ENCODE results near the gene ZBTB40. TPM values are rescaled to one million over a fixed set of nuclear protein-coding genes. Genes with fewer than 3 reads are reported as not detected.

The ZBTB40 gene
- total RNA-seq, 1 experiment from 2014 or later = 20.4 TPM

DNA sequence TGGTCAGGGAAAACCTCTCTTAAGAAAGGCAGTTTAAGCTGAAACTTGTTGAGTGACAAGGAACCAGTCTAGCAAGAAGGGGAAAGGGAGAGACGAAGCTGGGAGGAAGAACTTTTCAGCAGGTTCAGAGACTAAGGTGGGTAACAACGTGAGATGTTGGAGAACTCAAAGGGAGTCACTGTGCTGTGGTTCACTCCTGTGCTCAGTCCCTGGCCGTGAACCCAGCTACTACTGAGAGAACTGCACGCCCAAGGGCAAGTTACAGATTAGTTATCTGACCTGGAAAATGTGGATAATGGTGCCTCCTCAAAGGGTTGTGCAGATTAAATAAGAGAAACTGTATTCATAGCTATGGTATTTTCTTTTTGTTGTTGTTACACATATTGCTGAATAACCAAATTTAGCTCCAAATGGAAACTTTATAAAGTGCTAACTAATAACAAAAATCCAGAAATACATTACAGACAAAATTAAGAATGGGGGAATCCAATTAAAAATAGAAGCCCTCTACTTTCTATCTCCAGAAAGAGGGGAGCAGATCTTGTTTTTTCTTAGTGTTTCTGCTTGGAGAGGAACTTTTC is 2.9 kb downstream of the ZBTB40 start:
- Histone ChIP-seq H3K36me3 (ENCODE audit: control insufficient read depth, insufficient read depth, low read length) (no peaks in the 10 kb centered on the region), H3K4me1 (peaks cover 19% of the 10 kb centered on the region), H3K9me3 (no peaks in the 10 kb centered on the region), H3K4me3 (ENCODE audit: low read depth, low read length) (no peak overlapping the region), H3K27me3 (replicated peaks; ENCODE audit: control insufficient read depth, insufficient read depth, low read length) (no peaks in the 10 kb centered on the region)
- ChIA-PET POLR2A (interaction anchor here (0.5 kb wide), 1 partner anchor 65 kb away, joined by 4 read pairs; no protein-coding TSS in a partner anchor), CTCF (no interaction called here)
- Mint-ChIP-seq H3K27me3 (ENCODE audit: insufficient read depth, unreplicated experiment) (no peaks in the 10 kb centered on the region), H3K27ac (ENCODE audit: unreplicated experiment) (no peak overlapping the region), H3K4me1 (ENCODE audit: low read depth, unreplicated experiment) (peaks cover 8% of the 10 kb centered on the region), H3K4me3 (ENCODE audit: unreplicated experiment) (no peak overlapping the region), H3K9me3 (ENCODE audit: unreplicated experiment) (no peaks in the 10 kb centered on the region), H3K36me3 (ENCODE audit: insufficient read depth, unreplicated experiment) (no peaks in the 10 kb centered on the region)
- BruUV-seq (replicated peaks) = no TSS peak
- DNase-seq = no peak
- no peak for TF ChIP-seq CTCF (IDR thresholded peaks at IDR 0.05; ENCODE audit: insufficient read depth in 1 of 2, low read depth in 1 of 2, low read length in 1 of 2, severe bottlenecking in 1 of 2, unreplicated experiment in 1 of 2)
- intact Hi-C loops (cut with micrococcal nuclease; ENCODE audit: unreplicated experiment) = no loop called here

DNA sequence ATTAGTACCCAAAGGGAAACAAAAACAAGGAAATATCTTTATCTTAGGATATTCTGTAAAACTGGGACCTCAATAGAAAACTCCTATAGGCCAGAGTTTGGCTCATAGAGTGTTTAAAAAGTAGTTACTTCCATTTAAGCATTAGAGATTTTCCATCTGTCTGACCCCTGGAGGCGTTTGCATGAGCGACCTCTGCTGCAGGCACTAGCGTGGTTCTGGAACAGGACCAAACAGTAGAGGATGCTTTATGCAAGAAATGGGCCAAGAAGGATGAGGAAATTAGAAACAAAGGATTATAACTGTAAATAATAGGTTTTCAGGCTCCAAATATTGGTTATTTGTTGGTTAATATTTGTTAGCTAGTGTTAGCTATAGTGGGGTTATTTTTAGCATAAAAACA is 5.7 kb downstream of the ZBTB40 start:
- Histone ChIP-seq H3K9me3 (no peaks in the 10 kb centered on the region), H3K27me3 (replicated peaks; ENCODE audit: control insufficient read depth, insufficient read depth, low read length) (no peaks in the 10 kb centered on the region), H3K4me1 (peaks cover 22% of the 10 kb centered on the region; the same call in 1 of the 2 replicates), H3K4me3 (ENCODE audit: low read depth, low read length) (no peak overlapping the region), H3K36me3 (ENCODE audit: control insufficient read depth, insufficient read depth, low read length) (no peaks in the 10 kb centered on the region)
- Mint-ChIP-seq H3K27ac (ENCODE audit: unreplicated experiment) (no peak overlapping the region), H3K36me3 (ENCODE audit: insufficient read depth, unreplicated experiment) (no peaks in the 10 kb centered on the region), H3K4me1 (ENCODE audit: low read depth, unreplicated experiment) (peaks cover 6% of the 10 kb centered on the region), H3K9me3 (ENCODE audit: unreplicated experiment) (no peaks in the 10 kb centered on the region), H3K27me3 (ENCODE audit: insufficient read depth, unreplicated experiment) (no peaks in the 10 kb centered on the region), H3K4me3 (ENCODE audit: unreplicated experiment) (no peak overlapping the region)
- ChIA-PET CTCF (no interaction called here), POLR2A (no interaction called here)
- no peak for TF ChIP-seq CTCF (IDR thresholded peaks at IDR 0.05; ENCODE audit: insufficient read depth in 1 of 2, low read depth in 1 of 2, low read length in 1 of 2, severe bottlenecking in 1 of 2, unreplicated experiment in 1 of 2)
- intact Hi-C loops (cut with micrococcal nuclease; ENCODE audit: unreplicated experiment) = no loop called here
- DNase-seq = no peak
- BruUV-seq (replicated peaks) = no TSS peak

DNA sequence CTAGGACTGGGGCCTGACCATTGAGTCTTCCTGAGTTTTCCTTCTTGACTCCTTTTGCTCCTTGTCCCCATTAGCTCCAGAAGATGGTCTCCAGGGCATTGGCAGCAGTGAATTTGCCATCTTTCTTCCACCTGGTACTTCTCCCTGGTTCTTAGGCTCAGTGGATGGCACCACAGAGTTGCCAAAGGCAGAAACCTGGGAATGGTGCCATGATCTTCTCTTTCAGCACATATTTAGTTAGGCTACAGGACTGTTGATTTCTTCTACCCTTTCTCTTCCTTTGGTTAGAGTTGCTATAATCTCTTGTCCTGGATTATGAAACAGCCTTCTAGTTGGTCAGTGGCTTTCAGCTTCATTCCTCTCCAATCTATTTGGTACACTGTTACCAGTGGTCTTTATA is 6.2 kb downstream of the ZBTB40 start:
- Histone ChIP-seq H3K4me3 (ENCODE audit: low read depth, low read length) (no peak overlapping the region), H3K4me1 (peaks cover 22% of the 10 kb centered on the region; the same call in 1 of the 2 replicates), H3K27me3 (replicated peaks; ENCODE audit: control insufficient read depth, insufficient read depth, low read length) (no peaks in the 10 kb centered on the region), H3K36me3 (ENCODE audit: control insufficient read depth, insufficient read depth, low read length) (no peaks in the 10 kb centered on the region), H3K9me3 (no peaks in the 10 kb centered on the region)
- DNase-seq = no peak
- Mint-ChIP-seq H3K9me3 (ENCODE audit: unreplicated experiment) (no peaks in the 10 kb centered on the region), H3K36me3 (ENCODE audit: insufficient read depth, unreplicated experiment) (no peaks in the 10 kb centered on the region), H3K27me3 (ENCODE audit: insufficient read depth, unreplicated experiment) (no peaks in the 10 kb centered on the region), H3K4me1 (ENCODE audit: low read depth, unreplicated experiment) (peaks cover 6% of the 10 kb centered on the region), H3K4me3 (ENCODE audit: unreplicated experiment) (no peak overlapping the region), H3K27ac (ENCODE audit: unreplicated experiment) (no peak overlapping the region)
- intact Hi-C loops (cut with micrococcal nuclease; ENCODE audit: unreplicated experiment) = no loop called here
- BruUV-seq (replicated peaks) = no TSS peak
- TF ChIP-seq CTCF (IDR thresholded peaks at IDR 0.05; ENCODE audit: insufficient read depth in 1 of 2, low read depth in 1 of 2, low read length in 1 of 2, severe bottlenecking in 1 of 2, unreplicated experiment in 1 of 2) = no peak
- POLR2A ChIA-PET = no interaction called here
- CTCF ChIA-PET = no interaction called here
